Measurements from ENCODE around the gene SLC6A8.

SLC6A8 gene

GRCh38 chrX:153719238-153719637, 31.5 kb downstream of the SLC6A8 start:
- no peak overlapping the region for H2AFZ ChIP-seq (ENCODE audit: low read length)

GRCh38 chrX:153719701-153720100, 32.0 kb downstream of the SLC6A8 start:
- Histone ChIP-seq H3F3A (ENCODE audit: low read depth) (no peaks in the 10 kb centered on the region), H3K79me2 (ENCODE audit: insufficient read depth, low read length) (peaks cover 69% of the 10 kb centered on the region), H3K9ac (ENCODE audit: low read depth, low read length, poor library complexity, severe bottlenecking) (no peak overlapping the region), H3K9me3 (ENCODE audit: insufficient read depth, low read depth, low read length) (no peaks in the 10 kb centered on the region), H3K9me2 (replicated peaks; ENCODE audit: low read depth, low read length) (no peaks in the 10 kb centered on the region), H2AFZ (ENCODE audit: low read length) (no peak overlapping the region), H3K4me3 (ENCODE audit: low read length, poor library complexity, severe bottlenecking) (no peak overlapping the region), H3K36me3 (ENCODE audit: insufficient read depth, low read length) (peaks cover 42% of the 10 kb centered on the region; the same call in 1 of the 2 replicates), H3K4me2 (ENCODE audit: low read depth, low read length, poor library complexity, severe bottlenecking) (peak overlapping the region; percentile 8), H4K20me1 (ENCODE audit: insufficient read depth, low read length, poor library complexity, severe bottlenecking) (peaks cover 30% of the 10 kb centered on the region), H3K4me1 (ENCODE audit: insufficient read depth, low read length, poor library complexity, severe bottlenecking) (peaks cover 13% of the 10 kb centered on the region), H3K27me3 (ENCODE audit: insufficient read depth, low read length, poor library complexity, severe bottlenecking) (no peaks in the 10 kb centered on the region)
- TF ChIP-seq EZH2phosphoT487 (IDR thresholded peaks at IDR 0.05; ENCODE audit: borderline replicate concordance): no peak
- TF ChIP-seq CTCF (conservative IDR thresholded peaks at IDR 0.05; ENCODE audit: low read length): no peak

More at GRCh38 chrX:153719238-153719637, 31.5 kb downstream of the SLC6A8 start:
- peaks cover 69% of the 10 kb centered on the region for H3K79me2 ChIP-seq (ENCODE audit: insufficient read depth, low read length)
- no peaks in the 10 kb centered on the region for H3F3A ChIP-seq (ENCODE audit: low read depth)
- no peaks in the 10 kb centered on the region for H3K9me3 ChIP-seq (ENCODE audit: insufficient read depth, low read depth, low read length)
- H4K20me1 ChIP-seq (ENCODE audit: insufficient read depth, low read length, poor library complexity, severe bottlenecking): peaks cover 30% of the 10 kb centered on the region
- no peak overlapping the region for H3K9ac ChIP-seq (ENCODE audit: low read depth, low read length, poor library complexity, severe bottlenecking)
- peaks cover 47% of the 10 kb centered on the region; the same call in 1 of the 2 replicates for H3K36me3 ChIP-seq (ENCODE audit: insufficient read depth, low read length)
- TF ChIP-seq CTCF (conservative IDR thresholded peaks at IDR 0.05; ENCODE audit: low read length): no peak
- TF ChIP-seq EZH2phosphoT487 (IDR thresholded peaks at IDR 0.05; ENCODE audit: borderline replicate concordance): no peak
- no peak overlapping the region for H3K4me3 ChIP-seq (ENCODE audit: low read length, poor library complexity, severe bottlenecking)
- peaks cover 13% of the 10 kb centered on the region for H3K4me1 ChIP-seq (ENCODE audit: insufficient read depth, low read length, poor library complexity, severe bottlenecking)
- H3K9me2 ChIP-seq (replicated peaks; ENCODE audit: low read depth, low read length): no peaks in the 10 kb centered on the region
- H3K27me3 ChIP-seq (ENCODE audit: insufficient read depth, low read length, poor library complexity, severe bottlenecking): no peaks in the 10 kb centered on the region
- H3K4me2 ChIP-seq (ENCODE audit: low read depth, low read length, poor library complexity, severe bottlenecking): peak overlapping the region; percentile 34

GRCh38 chrX:153722704-153723350, 35.1 kb downstream of the SLC6A8 start:
- Histone ChIP-seq H3K79me2 (ENCODE audit: insufficient read depth, low read length) (peaks cover 65% of the 10 kb centered on the region), H3K4me3 (ENCODE audit: low read length, poor library complexity, severe bottlenecking) (peak overlapping the region; percentile 77), H3K9me2 (replicated peaks; ENCODE audit: low read depth, low read length) (no peaks in the 10 kb centered on the region), H4K20me1 (ENCODE audit: insufficient read depth, low read length, poor library complexity, severe bottlenecking) (peaks cover 30% of the 10 kb centered on the region), H3K9ac (ENCODE audit: low read depth, low read length, poor library complexity, severe bottlenecking) (peak overlapping the region; percentile 88), H3F3A (ENCODE audit: low read depth) (no peaks in the 10 kb centered on the region), H3K36me3 (ENCODE audit: insufficient read depth, low read length) (peaks cover 24% of the 10 kb centered on the region; the same call in 1 of the 2 replicates), H3K9me3 (ENCODE audit: insufficient read depth, low read depth, low read length) (no peaks in the 10 kb centered on the region), H3K27me3 (ENCODE audit: insufficient read depth, low read length, poor library complexity, severe bottlenecking) (no peaks in the 10 kb centered on the region), H3K4me2 (ENCODE audit: low read depth, low read length, poor library complexity, severe bottlenecking) (peak overlapping the region; percentile 83), H3K4me1 (ENCODE audit: insufficient read depth, low read length, poor library complexity, severe bottlenecking) (peaks cover 32% of the 10 kb centered on the region), H2AFZ (ENCODE audit: low read length) (no peak overlapping the region)
- TF ChIP-seq CTCF (conservative IDR thresholded peaks at IDR 0.05; ENCODE audit: low read length) (no peak), EZH2phosphoT487 (IDR thresholded peaks at IDR 0.05; ENCODE audit: borderline replicate concordance) (no peak)

Measured in Loucy (cell line).